Stomach smooth muscle (tissue), 2 donors: ENCODE measurements around the gene CORO2B.

Experiments used
- H3K27ac ChIP-seq: one replicate; pipeline ENCODE4 v1.7.0; 2013; ENCODE audit warnings: mild to moderate bottlenecking, low read length, inconsistent platforms
- H3K27me3 ChIP-seq, 2 donors: one replicate each; pipeline ENCODE4 v1.7.0; 2013; ENCODE audit warnings: low read length in 2 of 2; ENCODE audit not compliant: insufficient read depth in 2 of 2, control insufficient read depth in 1 of 2
- H3K36me3 ChIP-seq, 2 donors: one replicate each; pipeline ENCODE4 v1.7.0; 2013; ENCODE audit warnings: low read length in 2 of 2; ENCODE audit not compliant: control insufficient read depth in 2 of 2, insufficient read depth in 2 of 2
- H3K4me1 ChIP-seq: one replicate; pipeline ENCODE4 v1.7.0; 2013; ENCODE audit warnings: low read length; ENCODE audit not compliant: control insufficient read depth, insufficient read depth
- H3K4me3 ChIP-seq, 2 donors: one replicate each; pipeline ENCODE4 v1.7.0; 2013; ENCODE audit warnings: low read length in 2 of 2
- H3K9ac ChIP-seq, 2 donors: one replicate each; pipeline ENCODE4 v1.7.0; 2013; ENCODE audit warnings: low read length in 2 of 2, mild to moderate bottlenecking in 1 of 2
- H3K9me3 ChIP-seq, 2 donors: one replicate each; pipeline ENCODE4 v1.7.0; 2013; ENCODE audit warnings: low read length in 2 of 2; ENCODE audit not compliant: control insufficient read depth in 2 of 2
- donor health status: healthy.
- donor health status: Pancreatic carcinoma.

Gene CORO2B

GRCh38 chr15:68561901-68562300, 16.9 kb upstream of the CORO2B start:
- Histone ChIP-seq H3K27ac (no peak overlapping the region), H3K4me3 (no peak overlapping the region), H3K27me3 (peaks cover 10 to 21% of the 10 kb centered on the region in 2 donors), H3K9me3 (no peaks in the 10 kb centered on the region), H3K36me3 (no peaks in the 10 kb centered on the region), H3K9ac (no peak overlapping the region), H3K4me1 (no peaks in the 10 kb centered on the region)

GRCh38 chr15:68564173-68564572, 14.6 kb upstream of the CORO2B start:
- no peak overlapping the region for H3K4me3 ChIP-seq
- no peak overlapping the region for H3K27ac ChIP-seq
- H3K9me3 ChIP-seq, result no peaks in the 10 kb centered on the region
- no peaks in the 10 kb centered on the region for H3K36me3 ChIP-seq
- H3K9ac ChIP-seq, result no peak overlapping the region
- H3K27me3 ChIP-seq, result peaks cover 7 to 11% of the 10 kb centered on the region in 2 donors
- no peaks in the 10 kb centered on the region for H3K4me1 ChIP-seq

- H3K27ac ChIP-seq, result no peak overlapping the region
- no peak overlapping the region for H3K9ac ChIP-seq
Measured at GRCh38 chr15:68565234-68565633, 13.6 kb upstream of the CORO2B start.

GRCh38 chr15:68565726-68566125, 13.1 kb upstream of the CORO2B start:
- H3K36me3 ChIP-seq, result no peaks in the 10 kb centered on the region
- no peak overlapping the region for H3K4me3 ChIP-seq
- H3K27me3 ChIP-seq, result peaks cover 3 to 10% of the 10 kb centered on the region in 2 donors
- no peak overlapping the region for H3K9ac ChIP-seq
- no peaks in the 10 kb centered on the region for H3K4me1 ChIP-seq
- H3K9me3 ChIP-seq, result no peaks in the 10 kb centered on the region
- no peak overlapping the region for H3K27ac ChIP-seq

More at GRCh38 chr15:68565234-68565633, 13.6 kb upstream of the CORO2B start:
- Histone ChIP-seq H3K4me1 (no peaks in the 10 kb centered on the region), H3K9me3 (no peaks in the 10 kb centered on the region), H3K4me3 (no peak overlapping the region), H3K27me3 (peaks cover 7 to 15% of the 10 kb centered on the region in 2 donors), H3K36me3 (no peaks in the 10 kb centered on the region)

- no peak overlapping the region for H3K27ac ChIP-seq
- H3K36me3 ChIP-seq, result no peaks in the 10 kb centered on the region
- peaks cover 0 to 9% of the 10 kb centered on the region in 2 donors for H3K27me3 ChIP-seq
- no peak overlapping the region for H3K4me3 ChIP-seq
- no peaks in the 10 kb centered on the region for H3K4me1 ChIP-seq
- no peaks in the 10 kb centered on the region for H3K9me3 ChIP-seq
- no peak overlapping the region for H3K9ac ChIP-seq
Measured at GRCh38 chr15:68566377-68566954, 12.3 kb upstream of the CORO2B start.

- Histone ChIP-seq H3K4me1 (no peaks in the 10 kb centered on the region), H3K27me3 (peaks cover 3 to 10% of the 10 kb centered on the region in 2 donors), H3K4me3 (no peak overlapping the region), H3K9ac (no peak overlapping the region), H3K36me3 (no peaks in the 10 kb centered on the region), H3K27ac (no peak overlapping the region), H3K9me3 (no peaks in the 10 kb centered on the region)
Measured at GRCh38 chr15:68567345-68567744, 11.4 kb upstream of the CORO2B start.

- no peaks in the 10 kb centered on the region for H3K4me1 ChIP-seq
- peaks cover 11 to 20% of the 10 kb centered on the region in 2 donors for H3K27me3 ChIP-seq
- H3K9ac ChIP-seq, result no peak overlapping the region
- H3K4me3 ChIP-seq, result no peak overlapping the region
- H3K9me3 ChIP-seq, result no peaks in the 10 kb centered on the region
- H3K36me3 ChIP-seq, result no peaks in the 10 kb centered on the region
- no peak overlapping the region for H3K27ac ChIP-seq
Measured at GRCh38 chr15:68570974-68571373, 7.8 kb upstream of the CORO2B start.

- Histone ChIP-seq H3K9me3 (no peaks in the 10 kb centered on the region), H3K27me3 (peaks cover 17 to 25% of the 10 kb centered on the region in 2 donors), H3K4me1 (no peaks in the 10 kb centered on the region)
Measured at GRCh38 chr15:68571582-68571981, 7.2 kb upstream of the CORO2B start.

GRCh38 chr15:68572309-68572708, 6.5 kb upstream of the CORO2B start:
- Histone ChIP-seq H3K27me3 (peaks cover 24 to 31% of the 10 kb centered on the region in 2 donors), H3K9ac (no peak overlapping the region), H3K27ac (no peak overlapping the region), H3K36me3 (no peaks in the 10 kb centered on the region), H3K4me3 (no peak overlapping the region), H3K4me1 (no peaks in the 10 kb centered on the region), H3K9me3 (no peaks in the 10 kb centered on the region)

More at GRCh38 chr15:68571582-68571981, 7.2 kb upstream of the CORO2B start:
- Histone ChIP-seq H3K27ac (no peak overlapping the region), H3K4me3 (no peak overlapping the region), H3K9ac (no peak overlapping the region), H3K36me3 (no peaks in the 10 kb centered on the region)

- Histone ChIP-seq H3K4me3 (no peak overlapping the region), H3K4me1 (peaks cover 3% of the 10 kb centered on the region), H3K9ac (no peak overlapping the region), H3K9me3 (no peaks in the 10 kb centered on the region), H3K27me3 (peaks cover 29 to 35% of the 10 kb centered on the region in 2 donors), H3K36me3 (no peaks in the 10 kb centered on the region), H3K27ac (no peak overlapping the region)
Measured at GRCh38 chr15:68572921-68573320, 5.9 kb upstream of the CORO2B start.

GRCh38 chr15:68574046-68574445, 4.7 kb upstream of the CORO2B start:
- Histone ChIP-seq H3K27me3 (peaks cover 36 to 38% of the 10 kb centered on the region in 2 donors), H3K36me3 (no peaks in the 10 kb centered on the region), H3K4me3 (no peak overlapping the region), H3K9ac (no peak overlapping the region), H3K4me1 (peaks cover 10% of the 10 kb centered on the region), H3K27ac (no peak overlapping the region), H3K9me3 (no peaks in the 10 kb centered on the region)
